LNCAP (cell line): ENCODE results near the gene ARAF.

ENCODE experiments used
- CTCF ChIP-seq: fragments of 450-650 bp; IDR thresholded peaks from 2 replicates; pipeline ENCODE4 v1.5.1; 2017; ENCODE audit warnings: mild to moderate bottlenecking

Gene ARAF

DNA sequence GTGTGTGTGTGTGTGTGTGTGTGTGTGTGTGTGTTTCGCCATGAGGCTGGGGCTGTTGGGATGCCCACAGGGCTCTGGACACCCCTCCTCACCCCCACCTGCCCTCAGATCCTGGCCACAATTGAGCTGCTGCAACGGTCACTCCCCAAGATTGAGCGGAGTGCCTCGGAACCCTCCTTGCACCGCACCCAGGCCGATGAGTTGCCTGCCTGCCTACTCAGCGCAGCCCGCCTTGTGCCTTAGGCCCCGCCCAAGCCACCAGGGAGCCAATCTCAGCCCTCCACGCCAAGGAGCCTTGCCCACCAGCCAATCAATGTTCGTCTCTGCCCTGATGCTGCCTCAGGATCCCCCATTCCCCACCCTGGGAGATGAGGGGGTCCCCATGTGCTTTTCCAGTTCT is 10.2 kb downstream of the ARAF start:
- no peak for TF ChIP-seq CTCF

- no peak for TF ChIP-seq CTCF
Measured at GRCh38 chrX:47571896-47572295, 10.9 kb downstream of the ARAF start.

- no peak for TF ChIP-seq CTCF
Measured at GRCh38 chrX:47572773-47573340, 11.9 kb downstream of the ARAF start.

DNA sequence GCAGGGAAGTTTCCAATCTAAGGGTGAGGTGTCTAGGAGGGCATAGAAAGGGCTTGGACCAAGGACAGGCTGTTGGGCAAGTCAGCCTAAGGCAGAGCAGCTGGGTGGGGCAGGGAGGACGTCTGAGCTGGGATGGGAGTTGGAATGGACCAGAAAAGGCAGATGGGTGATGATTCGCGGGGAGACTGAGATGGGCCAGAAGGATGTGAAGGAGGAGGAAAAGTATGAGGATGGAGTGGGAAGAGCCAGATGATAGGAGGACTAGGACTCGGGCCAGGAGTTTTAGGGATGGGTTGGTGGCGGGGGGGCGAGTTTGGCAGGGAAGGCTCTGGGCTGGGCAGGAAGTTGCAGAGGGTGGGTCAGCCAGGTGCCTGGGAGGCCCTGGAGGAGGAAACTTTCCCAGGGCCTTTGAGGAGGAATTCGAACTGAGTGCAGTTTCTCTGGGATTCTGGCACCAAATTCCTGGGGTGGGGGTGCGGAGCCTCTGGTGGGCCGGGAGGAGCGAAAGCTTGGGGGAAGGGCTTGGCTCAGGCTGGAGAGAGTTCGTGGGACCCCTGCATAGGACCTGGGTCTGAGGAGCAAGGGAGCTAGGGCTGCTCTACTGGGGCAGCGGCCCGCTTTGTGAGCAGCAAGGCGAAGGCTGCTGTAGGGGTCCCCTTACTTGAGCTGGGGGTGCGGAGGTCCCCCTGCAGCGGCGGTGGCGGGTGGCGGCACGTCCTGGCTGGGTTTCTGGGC is 12.5 kb downstream of the ARAF start:
- no peak for TF ChIP-seq CTCF

DNA sequence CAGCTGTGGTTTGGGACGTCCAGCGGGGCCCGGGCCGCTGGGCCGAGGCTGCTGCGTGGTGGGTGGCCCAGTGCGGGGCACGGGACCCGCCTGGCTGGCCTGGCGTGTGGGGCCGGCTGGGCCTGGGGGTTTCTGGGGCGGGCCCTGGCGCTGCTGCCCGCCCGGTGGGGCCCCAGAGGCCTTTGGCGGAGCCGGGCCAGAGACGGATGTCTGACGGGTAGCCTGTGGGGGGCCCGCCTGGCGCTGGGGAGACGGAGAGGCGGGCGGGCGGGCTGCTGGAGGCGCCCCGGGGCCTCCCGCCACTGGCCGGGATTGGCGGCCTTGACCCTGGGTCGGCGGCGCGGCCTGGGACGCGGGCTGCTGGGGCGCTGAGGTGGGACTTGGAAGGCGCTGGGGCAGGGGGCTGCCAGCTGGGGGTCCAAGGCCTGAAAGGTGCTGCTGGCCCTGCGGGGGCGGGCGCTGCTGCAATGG is 13.1 kb downstream of the ARAF start:
- no peak for TF ChIP-seq CTCF

DNA sequence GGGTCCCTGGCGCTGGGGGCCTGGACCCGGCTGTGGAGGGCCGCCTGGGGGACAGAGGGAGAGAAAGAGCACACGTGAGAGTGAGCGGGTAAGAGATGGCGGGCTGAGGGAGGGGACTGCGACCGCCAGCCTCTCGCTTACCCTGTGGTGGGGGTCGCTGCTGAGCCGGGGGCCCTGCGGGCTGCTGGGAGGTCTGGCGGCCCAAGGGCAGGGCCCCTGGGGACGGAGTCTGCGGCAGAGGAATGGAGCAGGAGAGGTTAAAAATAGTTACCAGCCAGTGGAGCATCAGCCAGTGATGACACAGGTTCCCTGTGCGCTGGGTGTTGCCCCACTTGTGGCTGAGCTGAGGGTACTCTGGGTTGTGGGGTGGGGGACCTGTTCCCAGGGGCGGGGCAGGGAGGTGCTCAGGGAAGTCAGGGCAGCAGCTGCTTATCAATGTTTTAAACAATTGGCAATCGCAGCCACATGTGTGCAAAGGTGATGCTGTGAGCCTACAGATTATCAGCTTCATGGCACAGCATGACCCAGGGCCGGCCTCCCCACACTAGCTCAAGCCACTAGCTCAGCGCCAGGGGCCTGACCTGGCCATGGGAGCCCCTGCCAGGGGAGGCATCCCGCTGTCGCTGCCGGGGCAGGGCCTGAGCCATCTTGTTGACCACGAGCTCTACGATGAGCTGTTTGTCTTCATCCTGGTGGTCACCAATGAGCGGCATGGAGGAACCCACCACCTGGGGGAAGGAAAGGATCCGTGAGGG is 13.7 kb downstream of the ARAF start:
- TF ChIP-seq CTCF, result no peak

DNA sequence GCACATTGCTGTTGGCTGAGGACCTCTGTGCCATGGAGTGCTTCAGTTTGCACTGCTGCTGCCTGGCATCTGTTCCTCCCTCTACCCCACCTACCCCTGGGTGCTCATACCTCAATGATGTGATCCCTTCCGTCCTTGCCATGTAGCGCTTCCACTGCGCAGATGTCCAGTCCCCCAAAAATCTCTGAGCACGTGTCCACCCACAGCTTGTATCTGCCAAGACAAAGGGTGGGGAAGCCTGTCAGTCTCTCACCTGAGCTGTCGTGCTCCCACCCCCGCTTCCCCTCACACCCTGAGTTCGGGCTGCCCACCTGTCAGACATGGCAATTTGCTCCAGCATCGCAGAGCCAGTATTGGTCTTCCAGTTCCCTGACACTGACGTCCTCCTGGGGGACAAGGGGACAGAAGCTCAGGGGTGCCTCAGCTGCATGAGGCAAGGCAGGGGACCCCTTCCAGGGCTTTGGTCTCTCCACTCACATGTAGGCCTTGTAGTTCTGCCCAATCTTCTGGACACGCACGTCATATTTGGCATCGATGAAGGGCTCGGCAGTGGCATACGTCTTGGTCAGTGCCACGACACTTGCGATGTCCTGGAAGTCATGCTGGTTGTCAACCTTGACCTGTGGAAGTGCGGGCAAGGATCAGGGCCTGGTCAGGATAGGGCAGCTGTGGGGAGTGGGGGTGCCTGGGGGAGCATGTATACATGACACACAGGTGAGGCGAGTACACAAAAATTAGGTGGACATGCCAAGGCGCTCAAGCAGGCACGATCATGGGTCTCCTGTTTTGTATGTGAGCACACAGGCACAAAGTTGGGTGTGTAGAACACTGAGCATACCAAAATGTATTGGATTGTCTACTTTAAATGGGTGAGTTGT is 15.3 kb downstream of the ARAF start:
- TF ChIP-seq CTCF, result no peak
